HG03565 (cell line): ENCODE measurements around the gene IRF2BPL.

Experiments
- ATAC-seq: cut with Tn5 transposase; IDR thresholded peaks from one replicate; pipeline ENCODE4 v1.9.1; 2021; ENCODE audit warnings: mild to moderate bottlenecking, moderate library complexity; ENCODE audit not compliant: unreplicated experiment

Gene IRF2BPL

DNA sequence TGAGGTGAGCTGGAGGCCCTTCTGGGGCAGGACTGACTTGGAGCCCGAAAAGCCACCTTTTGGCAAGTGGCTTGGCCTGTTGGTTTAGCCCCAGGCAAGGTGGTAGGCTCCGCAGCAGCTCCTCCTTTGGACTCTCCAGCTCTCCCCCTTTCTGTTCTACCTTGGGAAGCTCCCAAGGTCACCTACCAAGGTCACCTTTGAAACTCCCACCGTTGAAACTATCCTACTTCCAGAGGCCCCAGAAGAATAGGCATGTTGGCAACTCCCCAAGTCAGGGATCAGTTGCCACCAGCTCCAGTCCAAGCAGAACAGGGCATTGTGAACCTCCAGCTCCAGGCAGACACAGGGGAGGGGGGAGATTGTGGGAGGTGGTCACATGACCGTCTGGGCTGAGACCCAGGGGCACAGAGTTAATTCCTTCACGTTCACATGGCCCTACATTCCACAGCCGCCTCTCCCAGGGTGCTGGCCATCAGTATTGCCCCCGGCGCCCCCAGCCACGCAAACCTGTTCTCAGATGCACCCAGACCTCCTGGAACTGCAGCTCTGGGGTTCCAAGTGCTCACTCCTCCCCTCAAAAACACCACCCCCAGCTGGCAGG lies 14.4 kb downstream of the IRF2BPL start:
- no peak for ATAC-seq

DNA sequence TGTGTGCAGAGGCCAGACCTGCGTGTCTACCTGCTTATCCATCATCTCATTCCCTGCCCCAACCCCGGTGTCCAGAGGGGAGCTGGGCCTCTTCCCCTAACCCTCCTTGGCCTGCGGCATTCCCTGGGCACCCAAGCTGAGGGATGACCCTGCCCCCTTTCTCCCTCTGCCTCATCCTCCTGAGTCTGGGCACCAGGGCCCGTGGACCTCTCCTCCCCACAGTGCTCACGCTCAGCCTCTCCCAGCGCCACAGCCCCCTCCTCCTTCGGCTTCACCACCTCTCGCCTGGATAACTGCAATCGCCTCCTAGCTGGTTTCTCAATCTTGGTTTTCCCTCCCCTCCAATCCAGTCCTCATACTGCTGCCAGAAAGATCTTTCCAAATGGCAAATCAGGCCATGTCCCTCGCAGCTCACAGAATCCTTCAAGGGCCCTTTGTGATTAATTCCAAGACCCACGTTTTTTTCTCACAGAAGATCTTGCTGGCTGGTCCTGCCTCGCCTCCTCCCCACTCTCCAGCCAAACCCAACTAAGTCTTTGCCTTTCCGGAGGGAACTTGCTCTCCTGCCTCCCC lies 16.2 kb downstream of the IRF2BPL start:
- no peak for ATAC-seq

DNA sequence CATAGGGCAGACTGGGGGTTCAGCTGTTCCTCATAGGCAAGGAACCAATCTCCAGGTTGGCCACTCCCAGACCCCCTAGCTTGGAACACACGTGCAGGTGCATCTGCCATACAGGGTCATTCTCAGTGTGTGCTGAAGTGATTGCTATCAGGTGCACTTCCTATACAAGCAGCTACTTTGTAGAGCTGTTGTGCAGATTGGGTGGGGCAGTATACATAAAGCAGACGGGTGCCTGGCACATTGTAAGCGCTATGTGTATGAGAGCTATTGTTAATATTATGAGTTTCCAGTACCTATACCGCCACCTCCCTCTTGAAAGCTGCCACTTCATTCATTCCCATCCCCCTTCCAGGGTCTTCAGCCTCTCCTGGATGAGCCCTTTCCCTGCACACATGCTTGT lies 17.3 kb downstream of the IRF2BPL start:
- ATAC-seq: no peak

DNA sequence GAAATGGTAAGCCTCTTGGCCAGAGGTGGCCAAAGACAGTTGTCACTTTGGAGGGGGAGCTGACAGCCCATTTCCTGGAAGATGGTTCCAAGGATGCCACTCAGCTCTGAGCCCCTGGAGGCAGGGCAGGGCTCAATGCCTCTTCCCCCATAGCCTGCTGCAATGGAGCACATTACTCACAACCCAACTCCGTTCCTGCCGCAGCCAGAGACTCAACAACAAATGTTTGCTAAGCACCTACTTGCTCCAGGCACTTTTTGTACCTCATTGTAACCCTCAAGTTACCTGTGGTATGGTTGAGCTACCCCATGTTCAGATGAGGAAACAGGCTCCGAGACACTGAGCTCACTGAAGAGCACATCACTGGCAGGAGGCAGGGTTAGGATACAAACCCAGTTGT lies 19.5 kb downstream of the IRF2BPL start:
- no peak for ATAC-seq

DNA sequence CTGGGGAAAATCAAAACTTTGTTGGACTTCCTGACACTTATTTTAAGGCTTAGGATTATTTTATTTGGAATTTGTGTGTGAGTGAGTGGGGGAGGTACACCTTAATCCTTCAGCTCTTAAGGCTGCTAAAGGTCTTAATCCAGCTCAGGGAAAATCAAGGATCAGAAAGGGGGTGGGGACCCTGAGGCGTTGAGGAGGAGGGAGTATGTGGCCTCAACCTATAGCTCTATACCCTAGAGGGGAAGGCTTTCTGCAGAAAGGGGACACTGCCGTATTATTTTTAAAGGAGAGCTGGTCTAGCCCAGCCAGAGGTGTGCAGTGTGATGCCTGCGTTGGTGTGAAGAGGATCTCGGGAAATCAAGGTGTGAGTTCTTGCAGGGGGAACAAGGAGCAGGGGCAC lies 20.0 kb downstream of the IRF2BPL start:
- no peak for ATAC-seq

DNA sequence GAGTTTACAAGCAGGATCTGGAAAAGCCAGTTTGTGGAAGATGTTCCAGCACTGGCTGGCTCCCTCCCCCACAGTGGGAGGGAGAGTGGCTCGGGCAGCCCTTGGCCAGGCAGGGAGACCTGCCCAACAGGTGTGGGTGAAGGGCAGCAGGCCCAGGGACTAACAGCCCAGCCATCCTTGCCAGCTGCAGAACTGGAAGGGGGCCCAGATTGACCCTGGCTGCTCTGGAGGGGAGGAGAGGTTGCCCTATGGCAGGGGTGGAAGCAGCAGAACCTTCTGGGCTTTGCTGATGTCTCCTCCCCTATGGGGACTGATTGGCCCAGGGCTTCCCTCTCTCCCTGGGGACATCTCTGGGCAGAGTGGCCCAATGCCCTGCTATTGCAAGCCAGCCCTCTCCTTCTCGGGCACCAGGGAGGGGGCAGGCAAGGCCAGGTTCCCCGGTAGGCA lies 20.5 kb downstream of the IRF2BPL start:
- ATAC-seq: no peak

DNA sequence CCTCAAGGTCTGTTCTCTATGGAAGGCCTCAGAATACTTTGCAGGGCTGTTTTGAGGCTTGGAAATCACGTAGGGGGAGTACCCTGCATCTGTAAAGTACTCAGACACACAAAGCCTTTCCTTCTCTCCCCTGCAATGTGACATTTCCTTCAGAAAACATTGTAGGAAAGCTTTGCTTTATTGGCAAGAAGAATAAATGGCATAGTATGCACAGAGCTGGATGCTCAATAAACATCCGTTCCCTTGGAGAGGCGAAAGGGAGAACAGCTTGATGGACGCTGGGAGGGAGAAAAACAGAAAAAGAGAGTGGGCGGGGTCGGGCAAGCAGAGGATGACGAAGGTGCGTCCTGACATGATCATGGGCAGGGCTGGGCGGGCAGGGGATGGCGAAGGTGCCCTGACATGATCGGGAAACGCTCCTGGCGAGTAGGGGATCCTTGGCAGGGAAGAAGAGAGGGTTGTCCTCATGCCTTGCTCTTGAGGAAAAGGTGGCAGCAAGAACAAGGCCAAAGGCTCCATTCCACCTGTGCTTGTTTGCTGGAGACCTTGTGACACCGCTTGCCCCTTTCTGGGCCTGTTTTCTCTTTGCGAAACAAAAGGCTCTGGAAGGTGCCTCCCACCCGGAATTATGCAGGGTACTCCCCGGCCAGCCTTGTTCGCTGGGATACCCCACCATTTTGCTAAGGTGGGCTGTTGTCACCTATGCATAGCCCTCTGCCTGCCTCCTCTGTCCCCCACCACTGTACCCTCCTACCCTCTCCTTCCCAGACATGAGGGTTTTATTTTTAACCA lies 21.1 kb downstream of the IRF2BPL start:
- ATAC-seq: no peak

DNA sequence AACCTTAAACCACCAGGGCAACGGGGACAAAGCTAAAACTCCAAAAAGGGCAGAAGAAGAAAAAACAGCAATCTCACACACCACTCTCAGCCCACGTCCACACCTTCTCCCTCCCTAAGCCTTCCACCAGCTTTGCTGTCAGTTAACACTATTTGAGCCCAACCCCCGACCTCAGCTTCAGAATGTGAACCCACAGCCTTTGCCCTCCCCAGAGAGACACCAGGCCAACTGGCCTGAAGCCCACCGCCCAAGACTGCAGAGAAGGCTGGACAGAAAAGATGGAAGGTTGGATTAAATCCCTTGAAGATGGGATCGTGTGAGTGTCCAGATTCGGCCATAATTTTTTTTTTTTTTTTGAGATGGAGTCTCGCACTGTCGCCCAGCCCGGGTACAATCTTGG lies 22.4 kb downstream of the IRF2BPL start:
- ATAC-seq: no peak

DNA sequence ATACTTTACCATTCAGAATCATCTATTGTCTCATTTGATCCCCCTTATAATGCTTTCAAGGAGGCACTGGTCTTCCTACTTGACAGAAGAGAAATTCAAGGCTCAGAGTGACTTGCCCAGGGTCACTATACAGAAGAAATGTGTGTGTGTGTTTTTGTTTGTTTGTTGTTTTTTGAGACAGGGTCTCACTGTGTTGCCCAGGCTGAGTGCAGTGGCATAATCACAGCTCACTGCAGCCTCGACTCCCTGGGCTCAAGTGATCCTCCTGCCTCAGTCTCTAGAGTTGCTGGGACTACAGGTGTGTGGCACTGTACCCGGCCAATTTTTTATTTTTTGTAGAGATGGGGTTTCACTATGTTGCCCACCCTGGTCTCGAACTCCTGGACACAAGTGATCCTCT lies 22.9 kb downstream of the IRF2BPL start:
- ATAC-seq: no peak

DNA sequence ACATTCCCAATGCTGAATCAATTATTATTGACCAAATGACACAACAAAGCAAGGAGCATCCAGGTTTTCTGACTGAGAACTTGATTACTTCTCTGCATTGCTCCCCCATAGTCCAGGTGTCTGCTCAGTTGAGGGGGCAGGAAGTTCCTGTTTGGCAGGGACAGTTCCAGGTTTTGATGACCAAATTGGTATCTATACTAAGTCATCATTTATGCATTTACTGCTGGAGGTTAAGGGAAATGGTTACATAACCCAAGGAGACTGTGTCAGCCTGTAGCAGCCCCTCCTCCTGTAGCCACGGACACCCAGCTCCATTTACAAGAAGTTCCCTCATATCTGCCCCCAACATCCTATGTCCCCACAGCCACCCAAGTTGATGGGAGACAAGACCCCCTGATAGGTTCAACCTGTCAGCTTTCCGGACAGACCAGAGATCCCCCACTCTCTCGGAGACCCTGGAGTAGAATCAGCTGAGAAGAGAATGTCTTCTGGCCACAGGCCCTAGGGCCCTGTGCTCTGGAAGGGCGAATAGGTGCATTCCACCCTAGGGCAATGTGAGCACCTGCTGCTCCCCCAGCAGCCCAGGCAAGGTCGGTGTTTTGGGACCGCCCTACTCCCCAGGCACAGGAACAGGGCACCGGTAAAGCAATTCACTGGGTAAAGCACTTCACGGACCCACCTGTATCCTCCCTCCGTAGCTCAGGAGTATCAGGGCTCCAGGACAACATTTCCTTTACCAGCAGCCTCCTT lies 23.6 kb downstream of the IRF2BPL start:
- no peak for ATAC-seq

DNA sequence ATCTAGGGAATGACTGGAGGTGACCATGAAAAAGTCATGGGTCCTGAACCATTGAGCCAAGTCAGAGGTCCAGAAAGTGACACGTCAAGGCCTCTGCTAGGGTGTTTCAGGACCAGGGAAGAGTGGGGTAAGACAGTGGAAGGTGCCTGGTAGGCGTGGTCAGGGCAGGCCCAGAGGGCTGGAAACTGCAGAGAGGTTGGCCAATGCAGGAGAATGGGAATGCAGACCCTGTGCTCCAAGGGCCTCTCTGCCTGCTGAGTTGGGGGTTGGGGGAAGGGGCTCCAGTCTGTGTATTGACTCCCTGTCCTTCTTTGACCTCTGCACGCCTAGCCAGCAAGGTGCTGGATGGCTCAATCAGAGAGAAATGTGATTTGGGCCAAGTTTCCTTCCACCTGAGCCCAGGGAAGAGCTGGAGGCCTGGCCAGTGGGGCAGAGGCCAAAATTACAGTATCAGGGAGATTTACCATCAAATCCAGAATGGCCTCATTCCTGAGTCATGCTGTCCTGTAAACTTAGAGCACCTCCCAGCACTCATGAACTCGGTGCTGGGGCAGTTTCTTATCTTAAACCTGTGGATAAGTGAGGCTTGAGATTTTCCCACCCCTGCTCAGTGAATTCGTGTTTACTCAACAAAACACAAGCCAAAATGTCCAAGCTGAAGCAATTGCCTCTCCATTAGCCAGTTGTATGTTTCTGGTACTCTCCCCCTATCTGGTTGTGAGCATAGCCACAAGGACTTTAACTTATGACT lies 24.4 kb downstream of the IRF2BPL start:
- no peak for ATAC-seq

DNA sequence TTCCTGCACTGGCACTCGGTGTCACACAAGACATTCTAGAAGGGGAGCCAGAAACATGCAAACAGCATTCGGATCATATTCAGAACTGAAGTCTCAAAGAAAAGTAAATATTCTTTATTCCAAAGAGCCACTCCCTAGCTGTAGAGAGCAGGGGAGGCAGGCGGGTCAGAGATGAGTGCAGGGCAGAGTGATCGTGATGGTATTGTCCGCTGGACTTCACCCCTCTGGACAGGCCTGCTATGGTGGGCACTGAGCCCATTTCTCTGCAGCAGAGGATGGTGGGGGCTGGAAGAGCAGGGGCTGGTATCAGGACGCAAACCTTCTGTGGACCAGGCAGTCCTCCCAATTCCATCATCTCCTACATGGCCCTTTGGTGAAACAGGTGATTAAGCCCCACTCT lies 25.6 kb downstream of the IRF2BPL start:
- no peak for ATAC-seq

DNA sequence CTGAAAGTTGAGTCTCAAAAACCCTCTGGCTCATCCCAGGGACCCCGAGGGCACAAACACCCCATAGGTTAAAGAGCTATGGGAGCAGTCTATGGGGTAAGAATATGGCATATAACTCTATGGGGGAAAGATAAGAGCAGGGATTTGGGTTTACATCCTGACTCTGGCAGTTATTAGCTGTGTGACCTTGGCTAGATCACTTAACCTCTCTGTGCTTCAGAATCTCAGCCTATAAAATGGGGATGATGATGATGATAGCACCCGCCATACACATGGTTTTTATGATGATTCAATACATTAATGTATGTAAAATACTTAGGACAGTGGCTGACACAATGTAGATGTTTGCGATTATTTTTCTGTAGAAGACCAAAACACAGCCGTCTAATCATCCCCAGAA lies 26.2 kb downstream of the IRF2BPL start:
- ATAC-seq: no peak

DNA sequence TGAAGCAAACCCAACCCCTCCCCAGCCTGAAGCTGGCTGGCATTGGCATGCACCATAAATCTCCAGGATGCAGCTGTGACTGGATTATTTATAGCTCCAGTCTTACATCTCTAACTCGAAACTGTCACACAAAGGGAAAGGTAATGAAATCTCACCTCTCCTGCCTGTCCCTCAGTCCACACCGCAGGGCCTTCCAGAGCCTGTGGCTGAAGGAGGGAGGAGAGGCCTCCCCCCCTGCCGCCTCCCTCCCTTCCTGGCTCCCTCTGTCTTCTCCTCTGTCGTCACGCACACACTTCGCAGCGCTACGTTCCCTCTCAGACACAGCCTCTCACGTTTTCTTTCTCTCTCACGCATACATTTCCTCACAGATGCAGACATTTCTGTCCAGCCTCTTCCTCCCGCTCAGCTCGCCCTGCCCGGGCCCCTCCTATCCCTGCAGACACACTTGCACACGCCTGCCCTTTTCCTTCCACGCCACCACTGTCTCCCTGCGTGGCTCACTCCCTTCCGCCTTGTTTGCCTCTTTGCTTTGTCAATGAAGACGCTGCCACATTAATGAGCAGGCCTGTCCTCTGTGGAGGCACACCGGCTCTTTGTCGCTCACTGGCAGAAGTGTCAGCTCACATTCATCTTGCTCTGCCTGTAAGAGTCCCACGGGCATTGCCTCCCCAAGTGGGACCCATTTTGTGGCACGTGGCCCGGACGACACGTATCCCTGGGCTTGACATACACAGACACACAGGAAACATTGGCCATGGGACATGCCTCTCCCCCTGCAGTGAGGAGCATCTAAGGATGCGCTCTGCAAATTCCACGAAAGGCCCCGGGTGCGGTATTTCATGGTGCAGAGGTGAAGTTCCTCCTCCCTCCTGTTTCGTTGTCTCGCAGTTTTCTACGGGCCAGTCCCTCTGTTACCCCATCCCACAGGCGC lies 27.9 kb downstream of the IRF2BPL start:
- ATAC-seq: no peak

DNA sequence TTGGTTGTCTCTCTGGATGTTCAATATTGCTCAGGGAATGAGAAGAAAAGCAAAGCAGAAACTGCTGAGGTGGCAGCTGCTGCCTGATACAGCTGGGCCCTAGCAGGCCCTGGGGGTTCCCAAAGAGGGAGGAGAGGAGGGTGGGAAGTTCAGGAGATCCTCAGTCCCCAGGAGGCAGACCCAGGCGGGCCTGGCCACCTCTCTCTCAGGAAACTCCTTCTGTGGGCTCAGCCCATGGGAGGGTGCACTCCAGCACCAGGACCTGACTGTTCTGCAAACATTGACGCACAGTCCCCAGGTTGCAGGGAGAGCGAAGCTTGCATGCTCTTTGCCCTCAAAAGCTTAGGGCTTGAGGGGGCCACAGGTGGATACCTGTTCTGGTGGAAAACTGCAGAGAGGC lies 29.6 kb downstream of the IRF2BPL start:
- no peak for ATAC-seq

DNA sequence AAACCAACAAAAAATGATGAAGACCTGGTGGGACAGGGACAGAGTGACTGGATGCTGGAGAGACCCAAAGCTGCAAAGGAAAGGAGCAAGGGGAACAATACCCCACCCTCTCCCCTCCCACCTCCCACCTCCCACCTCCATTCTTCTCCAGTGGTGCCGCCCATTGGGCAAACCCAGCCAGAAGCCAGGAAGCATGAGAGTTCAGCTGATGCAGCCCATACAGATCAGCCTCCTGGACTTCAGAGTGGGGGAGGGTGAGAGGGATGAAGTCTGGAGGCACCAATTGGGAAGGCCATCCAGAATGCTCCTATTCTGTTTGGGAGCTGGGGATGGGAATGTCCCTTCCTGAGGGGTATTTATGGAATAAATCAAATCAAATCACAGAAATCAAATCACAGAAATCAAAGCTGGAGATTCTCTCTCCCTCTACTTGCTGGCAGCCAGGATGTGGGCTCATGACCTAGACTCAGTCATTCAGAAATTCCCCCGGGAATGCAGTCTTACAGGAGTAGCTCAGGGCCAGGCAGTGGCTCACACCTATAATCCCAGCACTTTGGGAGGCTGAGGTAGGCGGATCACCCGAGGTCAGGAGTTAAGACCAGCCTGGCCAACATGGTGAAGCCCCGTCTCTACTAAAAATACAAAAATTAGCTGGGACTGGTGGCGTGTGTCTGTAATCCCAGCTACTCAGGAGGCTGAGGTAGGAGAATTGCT lies 31.1 kb downstream of the IRF2BPL start:
- no peak for ATAC-seq

DNA sequence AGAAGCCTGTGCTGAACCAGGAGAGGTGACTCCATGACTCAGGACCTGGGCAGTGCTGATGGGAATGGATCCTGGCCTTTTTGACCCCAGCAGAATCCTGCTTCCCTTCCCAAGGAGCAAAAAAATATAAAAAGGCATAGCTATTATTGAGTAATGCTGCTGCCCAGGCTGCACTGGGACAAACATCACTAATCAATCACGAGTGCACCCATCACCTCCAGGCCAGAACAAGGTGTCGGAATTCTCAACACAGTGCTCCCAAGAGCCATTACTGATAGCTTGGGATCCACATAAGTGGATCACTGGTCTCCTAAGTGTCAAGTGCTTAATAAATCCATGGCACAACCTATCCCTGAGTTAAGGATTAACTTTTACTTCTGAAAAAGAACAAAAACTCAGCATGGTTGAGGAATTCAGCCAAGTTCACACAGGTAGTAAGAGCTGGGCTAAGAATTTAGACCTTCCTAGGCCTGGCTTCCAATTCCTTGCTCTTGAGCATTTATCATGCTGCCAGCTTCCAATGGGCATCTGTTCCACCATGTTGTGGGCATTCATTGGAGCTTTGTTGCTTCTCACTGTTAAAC lies 31.9 kb downstream of the IRF2BPL start:
- ATAC-seq: no peak

DNA sequence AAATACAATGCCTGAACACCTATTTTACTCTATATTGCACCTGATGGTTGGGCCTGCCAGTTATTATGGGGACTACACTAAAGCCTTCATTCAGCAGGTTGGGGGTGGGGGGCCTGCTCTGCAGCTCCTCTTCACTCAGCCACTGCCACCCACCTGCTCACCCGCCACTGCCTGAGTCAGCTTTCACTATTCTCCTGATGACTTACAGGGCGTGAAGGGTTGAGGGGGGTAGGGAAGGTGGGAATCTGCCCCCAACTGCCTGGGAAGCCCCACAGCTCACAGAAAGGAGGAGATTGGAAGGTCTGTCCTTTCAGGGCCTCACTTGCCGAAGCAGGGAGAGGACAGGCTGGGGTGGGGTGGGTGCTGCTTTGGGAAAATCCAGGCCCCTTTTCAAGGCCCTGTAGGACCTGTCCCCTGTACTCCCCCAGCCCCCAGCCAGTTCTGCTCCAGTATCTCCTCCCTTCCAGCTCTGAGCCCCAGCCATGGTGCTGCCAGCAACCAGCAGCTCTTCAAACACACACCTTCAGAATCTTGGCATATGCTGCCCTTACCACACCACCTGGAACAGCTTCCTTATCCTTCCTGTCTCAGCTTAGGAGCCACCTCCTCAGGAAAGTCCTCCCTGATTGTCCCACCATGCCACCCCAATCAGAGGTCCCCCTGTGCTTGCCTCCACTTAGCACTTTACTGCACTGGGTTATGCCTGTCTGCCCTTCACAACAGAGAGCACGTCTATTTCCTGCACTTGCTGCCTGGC lies 33.1 kb downstream of the IRF2BPL start:
- no peak for ATAC-seq
